Measurements from ENCODE around the gene VSTM4.

VSTM4 gene

DNA sequence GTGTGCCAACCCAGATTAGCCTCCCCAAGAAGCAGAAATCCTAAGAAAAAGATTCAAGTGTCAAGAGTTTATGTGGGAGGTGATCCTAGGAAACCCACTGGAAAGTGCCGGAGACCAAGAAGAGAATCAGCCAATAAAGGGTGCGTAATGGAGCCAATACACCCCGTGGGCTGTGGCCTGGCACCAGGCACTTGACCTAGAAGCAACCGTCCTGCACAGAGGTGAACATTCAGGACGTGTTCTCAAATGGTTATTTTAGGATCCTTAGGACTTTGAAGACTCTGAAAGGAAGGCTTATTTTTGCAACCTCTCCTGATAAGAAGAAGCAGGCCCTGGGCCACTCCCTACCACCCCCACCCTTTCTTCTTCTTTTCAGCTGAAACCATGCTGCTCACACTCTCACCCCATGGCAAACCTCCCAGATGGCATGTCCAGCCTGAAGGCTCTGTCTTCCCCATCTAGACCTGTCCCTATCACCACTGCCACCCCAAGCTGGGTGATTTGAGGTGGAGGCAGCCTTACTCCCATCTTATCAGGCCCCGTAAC, 46.6 kb downstream of the VSTM4 start:
- no peak for TF ChIP-seq ZNF274 (IDR thresholded peaks at IDR 0.05; ENCODE audit: low read depth, low read length)
- H3K4me3 ChIP-seq (ENCODE audit: low read length), result no peak overlapping the region

DNA sequence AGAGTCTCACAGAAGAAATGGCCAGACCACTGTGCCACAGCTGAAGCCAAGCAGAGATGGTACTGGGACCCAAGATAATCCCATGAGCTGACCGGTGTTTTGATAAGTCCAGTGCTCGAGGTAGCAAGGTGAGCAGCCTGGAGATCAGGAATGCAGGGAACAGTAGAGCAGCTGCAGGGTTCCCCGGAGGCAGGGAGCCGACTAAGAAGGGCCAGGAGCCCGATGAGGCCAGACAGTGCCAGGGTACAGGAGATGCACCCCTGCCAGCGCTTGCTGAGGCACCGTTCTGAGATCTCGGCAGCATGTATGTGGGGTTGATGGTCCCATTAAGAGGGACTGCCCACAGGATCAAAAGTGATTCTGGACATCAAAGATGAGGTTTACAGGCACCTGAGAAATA, 47.1 kb downstream of the VSTM4 start:
- no peak for TF ChIP-seq ZNF274 (IDR thresholded peaks at IDR 0.05; ENCODE audit: low read depth, low read length)
- H3K4me3 ChIP-seq (ENCODE audit: low read length), result no peak overlapping the region

GRCh38 chr10:49066944-49067730, 48.2 kb downstream of the VSTM4 start:
- H3K4me3 ChIP-seq (ENCODE audit: low read length), result no peak overlapping the region
- no peak for TF ChIP-seq ZNF274 (IDR thresholded peaks at IDR 0.05; ENCODE audit: low read depth, low read length)

DNA sequence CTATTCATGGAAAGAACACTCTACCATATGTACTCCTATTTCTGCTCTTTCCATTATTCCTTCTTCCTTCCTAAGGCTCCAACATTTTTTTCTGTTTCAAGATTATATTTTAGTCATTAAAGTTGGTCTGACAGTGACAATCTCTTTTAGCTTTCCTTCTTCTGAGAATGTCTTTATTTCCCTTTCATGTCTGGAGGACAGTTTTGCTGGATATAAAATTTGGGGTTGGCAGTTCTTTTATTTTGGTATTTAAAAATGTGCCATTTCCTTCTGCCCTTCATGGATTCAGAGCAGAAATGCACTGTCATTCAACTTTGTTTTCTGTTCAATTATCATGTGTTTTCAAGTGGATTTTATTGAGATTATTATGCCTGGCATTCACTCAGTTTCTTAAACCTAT, 53.1 kb downstream of the VSTM4 start:
- H3K4me3 ChIP-seq (ENCODE audit: low read length), result no peak overlapping the region
- TF ChIP-seq ZNF274 (IDR thresholded peaks at IDR 0.05; ENCODE audit: low read depth, low read length), result no peak

GRCh38 chr10:49061667-49062066, 53.7 kb downstream of the VSTM4 start:
- TF ChIP-seq ZNF274 (IDR thresholded peaks at IDR 0.05; ENCODE audit: low read depth, low read length), result no peak

DNA sequence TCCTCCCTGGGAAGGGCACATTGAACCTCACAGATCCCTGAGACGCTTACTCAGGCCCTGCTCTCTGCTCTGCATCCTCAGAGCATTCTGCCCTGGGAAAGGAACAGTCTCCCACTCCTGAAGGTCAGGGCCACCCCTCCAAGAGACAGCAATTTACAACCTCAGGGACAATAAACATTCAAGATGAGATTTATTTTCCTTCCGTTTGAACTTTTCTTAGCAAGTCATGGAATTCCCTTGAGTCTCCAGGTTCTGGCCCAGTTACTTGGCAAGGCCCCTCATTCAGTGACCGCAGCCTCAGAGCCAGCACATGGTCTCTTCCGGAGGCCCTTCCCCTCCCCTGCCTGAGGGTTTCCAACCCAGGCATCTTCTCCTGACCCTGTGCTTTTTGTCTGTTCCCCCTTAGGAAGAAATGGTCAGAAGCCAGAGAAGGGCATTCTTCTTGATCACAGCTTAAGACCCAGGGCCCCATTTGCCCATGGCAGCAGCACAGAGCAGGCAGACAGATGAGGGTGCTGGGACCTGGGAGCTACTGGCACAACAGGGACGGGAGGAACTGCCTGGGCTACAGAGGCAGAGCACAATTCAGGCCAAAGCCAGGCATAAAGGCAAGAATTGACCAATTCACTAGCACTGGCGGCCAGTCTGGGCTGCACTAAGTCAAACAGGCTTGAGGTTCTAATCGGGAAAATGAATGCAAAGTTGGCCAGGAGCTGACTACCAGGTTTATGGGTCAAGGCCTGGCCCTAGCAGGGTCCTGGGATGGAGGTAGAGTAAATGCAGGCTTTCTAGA, 56.7 kb downstream of the VSTM4 start:
- no peak for TF ChIP-seq ZNF274 (IDR thresholded peaks at IDR 0.05; ENCODE audit: low read depth, low read length)
- no peak overlapping the region for H3K4me3 ChIP-seq (ENCODE audit: low read length)

More at GRCh38 chr10:49061667-49062066, 53.7 kb downstream of the VSTM4 start:
- H3K4me3 ChIP-seq (ENCODE audit: low read length), result no peak overlapping the region

DNA sequence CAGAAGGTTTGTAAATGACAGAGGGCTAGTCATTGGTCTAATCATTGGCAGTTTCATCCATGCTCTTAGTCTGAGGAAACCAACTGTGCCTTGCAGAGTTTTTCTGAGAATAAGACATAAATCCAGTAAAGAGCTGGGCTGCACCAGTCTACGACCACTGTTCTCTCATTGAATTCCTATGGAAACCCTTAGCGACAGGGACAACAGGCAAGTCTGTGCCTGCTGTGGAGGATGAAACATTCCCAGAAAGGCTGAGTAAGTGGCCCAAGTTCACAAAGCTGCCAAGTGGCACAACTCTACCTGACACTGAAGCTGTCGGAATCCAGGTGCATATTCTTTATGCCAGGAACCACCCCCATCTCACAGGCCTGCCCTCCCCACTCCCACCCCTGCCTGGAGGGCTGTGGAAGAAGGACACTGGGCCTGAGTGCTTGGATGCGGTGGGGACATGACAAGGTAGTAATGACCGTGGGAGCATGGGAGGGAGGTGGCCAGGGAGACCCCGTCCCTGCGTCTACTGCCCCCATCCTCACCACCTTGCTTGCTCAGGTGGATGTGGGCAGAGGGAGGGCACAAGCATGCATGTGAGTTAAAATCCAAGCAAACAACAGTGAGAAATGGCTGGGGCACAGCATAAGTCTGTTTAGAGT, 58.0 kb downstream of the VSTM4 start:
- no peak overlapping the region for H3K4me3 ChIP-seq (ENCODE audit: low read length)
- TF ChIP-seq ZNF274 (IDR thresholded peaks at IDR 0.05; ENCODE audit: low read depth, low read length), result no peak

GRCh38 chr10:49056356-49056755, 59.0 kb downstream of the VSTM4 start:
- TF ChIP-seq ZNF274 (IDR thresholded peaks at IDR 0.05; ENCODE audit: low read depth, low read length), result no peak
- H3K4me3 ChIP-seq (ENCODE audit: low read length), result no peak overlapping the region

DNA sequence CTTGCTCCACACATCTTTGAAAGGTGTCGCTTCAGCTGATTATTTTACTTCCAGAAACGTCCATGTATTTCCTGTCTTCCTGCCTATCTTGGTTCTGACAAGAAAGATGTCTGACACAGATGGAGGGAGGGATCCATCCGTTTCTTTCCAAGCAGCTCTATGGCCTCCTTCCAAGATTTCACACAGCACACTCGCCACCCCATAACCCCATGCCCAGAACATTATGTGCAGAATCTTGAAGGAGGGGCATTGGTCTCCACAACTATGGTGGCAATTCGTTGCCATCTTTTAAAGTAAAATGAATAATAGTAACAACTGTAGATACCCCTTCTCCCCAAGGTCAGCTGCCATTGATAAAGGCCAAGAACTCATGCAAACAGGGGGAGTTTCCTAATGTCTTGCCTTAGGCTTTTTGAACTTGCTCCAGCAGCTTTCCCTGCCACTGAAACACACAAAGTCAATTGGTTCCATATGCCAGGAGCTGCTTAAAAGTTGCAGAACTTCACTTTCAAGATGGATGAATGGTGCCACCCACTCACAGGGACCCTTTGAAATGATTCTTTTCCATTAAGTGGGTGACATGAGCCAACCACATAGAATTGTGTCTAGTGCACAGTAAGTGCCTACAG, 60.0 kb downstream of the VSTM4 start:
- H3K4me3 ChIP-seq (ENCODE audit: low read length), result no peak overlapping the region
- no peak for TF ChIP-seq ZNF274 (IDR thresholded peaks at IDR 0.05; ENCODE audit: low read depth, low read length)

DNA sequence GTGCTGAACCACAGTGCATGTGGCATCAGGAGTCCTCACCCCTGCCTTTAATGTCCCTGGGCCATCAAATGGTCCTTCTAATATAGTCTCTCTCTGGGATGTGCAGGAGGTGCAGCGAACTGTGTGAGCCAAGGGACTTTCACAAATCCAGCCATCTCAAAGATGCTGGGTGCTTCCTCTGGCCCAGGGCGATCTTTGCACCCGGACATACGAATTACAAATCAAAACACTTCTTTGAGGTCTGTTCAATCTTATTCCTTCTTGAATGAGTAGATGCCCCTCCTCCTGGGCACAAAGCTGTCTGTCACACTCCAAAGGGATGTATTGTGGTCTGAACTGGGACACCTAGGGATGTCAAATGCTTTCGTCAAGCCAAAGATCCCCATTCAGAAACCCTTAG, 60.6 kb downstream of the VSTM4 start:
- no peak for TF ChIP-seq ZNF274 (IDR thresholded peaks at IDR 0.05; ENCODE audit: low read depth, low read length)
- H3K4me3 ChIP-seq (ENCODE audit: low read length), result no peak overlapping the region

DNA sequence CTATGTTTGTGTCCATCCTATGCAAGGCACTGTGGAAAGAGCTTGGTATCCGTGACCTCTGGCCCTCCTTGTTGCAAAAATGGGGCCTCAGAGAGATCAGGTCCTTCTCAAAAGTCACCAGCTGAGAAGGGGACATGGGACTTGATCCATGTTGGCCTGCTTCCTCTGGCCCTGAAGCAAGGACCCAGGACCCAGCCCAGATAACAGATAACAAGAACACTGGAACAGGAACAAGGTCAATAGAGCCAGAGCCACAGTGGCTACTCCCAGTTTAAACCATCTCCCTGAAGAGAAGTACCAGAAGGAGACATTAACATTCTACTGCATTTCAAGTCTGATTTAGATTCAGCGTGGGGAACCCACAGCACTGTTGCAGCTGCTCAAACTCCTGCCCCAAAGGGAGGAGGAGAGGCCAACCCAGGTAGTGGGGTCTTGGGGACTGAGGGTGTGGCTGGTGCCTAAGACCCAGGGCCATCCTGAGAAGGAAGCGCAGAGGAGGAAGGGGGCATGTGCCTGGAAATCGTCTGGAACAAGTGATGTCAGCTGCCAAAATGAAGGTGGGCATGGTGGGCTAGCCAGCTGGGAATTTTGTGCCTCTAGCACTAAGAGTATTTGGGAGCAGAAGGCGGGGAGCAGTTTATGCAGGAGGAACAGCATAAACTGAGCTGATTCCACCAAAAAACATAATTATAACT, 61.2 kb downstream of the VSTM4 start:
- no peak overlapping the region for H3K4me3 ChIP-seq (ENCODE audit: low read length)
- TF ChIP-seq ZNF274 (IDR thresholded peaks at IDR 0.05; ENCODE audit: low read depth, low read length), result no peak

DNA sequence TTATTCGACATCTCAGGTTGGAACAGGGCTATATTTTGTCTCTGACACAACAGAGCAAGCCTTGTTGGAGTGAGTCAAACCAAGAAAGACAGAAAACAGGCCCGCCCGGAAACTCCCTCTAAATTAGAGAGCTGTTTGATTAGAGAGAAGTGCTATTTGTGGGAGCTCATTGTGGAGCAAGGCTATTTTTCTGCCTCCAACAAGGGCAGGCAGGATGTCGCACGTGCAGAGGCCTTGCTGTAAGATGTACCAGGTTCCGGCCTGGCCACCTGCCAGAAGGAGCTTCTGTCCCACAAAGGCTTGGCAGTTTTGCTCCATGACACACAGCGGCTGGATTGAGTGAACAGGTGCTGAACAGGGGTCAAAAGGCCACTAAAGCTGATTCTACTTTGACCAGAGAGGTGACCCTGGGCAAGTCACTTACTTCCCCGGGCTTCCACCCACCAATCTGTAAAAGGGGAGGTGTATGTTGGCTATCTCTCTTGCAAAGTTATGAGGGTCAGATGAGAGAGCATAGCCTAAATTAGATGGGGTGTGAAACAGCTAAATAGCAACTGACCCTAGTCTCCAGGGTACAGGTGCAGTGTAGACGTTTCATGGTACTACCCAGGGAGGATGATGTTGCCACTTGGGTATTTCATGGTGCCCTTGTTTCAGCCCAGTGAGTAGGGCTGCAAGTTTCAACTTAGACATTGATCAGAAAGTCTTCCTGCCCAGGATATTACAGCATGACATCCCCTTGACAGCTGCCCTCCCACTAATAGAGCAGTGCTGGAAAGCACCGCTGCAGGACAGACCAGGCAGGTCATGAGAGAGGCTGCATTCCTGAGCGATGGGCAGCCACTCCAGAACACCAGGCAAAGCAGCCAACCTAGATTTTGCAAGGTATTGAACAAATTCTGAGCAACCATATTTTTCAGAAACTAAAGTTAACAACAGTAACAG, 62.0 kb downstream of the VSTM4 start:
- H3K4me3 ChIP-seq (ENCODE audit: low read length), result no peak overlapping the region
- TF ChIP-seq ZNF274 (IDR thresholded peaks at IDR 0.05; ENCODE audit: low read depth, low read length), result no peak

Measured in GM08714 (cell line).